ENCODE measurements around the gene PRIM2. TPM values are rescaled to one million over a fixed set of nuclear protein-coding genes. Genes with fewer than 3 reads are reported as not detected.
A peak's percentile ranks its signal among the peaks of the same experiment; 100 is the strongest.
"Not testable (repeated sequence)": the region's sequence is repeated elsewhere in the genome, so short reads cannot be mapped to it uniquely, and the experiment has no call there.

PRIM2 gene
- 10 to 100 TPM; 11.0 to 16.2 (median 13.3) TPM for total RNA-seq

- TF ChIP-seq POLR2A (IDR thresholded peaks at IDR 0.05) (peak in 1 of 2 donors; percentile 75), CTCF (IDR thresholded peaks at IDR 0.05) (no peak)
- peaks cover 0 to 4% of the 10 kb centered on the region in 2 donors for H3K36me3 ChIP-seq
- no peaks in the 10 kb centered on the region for H3K9me3 ChIP-seq
- peak; percentile 87 to 89 for DNase-seq
- no peaks in the 10 kb centered on the region for H3K27me3 ChIP-seq
- H3K27ac ChIP-seq = peak within 1 kb of the TSS in 2 of 3 donors; percentile 62 to 71
- H3K4me1 ChIP-seq = peaks cover 5 to 17% of the 10 kb centered on the region in 2 donors
- intact Hi-C loops (cut with DNase I) = loop anchor here (5.0 to 10.0 kb wide), 3 partner anchors 93 to 415 kb away; partner anchors contain the start of genes BAG2 and RAB23
- peak within 1 kb of the TSS; percentile 1 to 73 (median 42) for H3K4me3 ChIP-seq (replicated peaks in 1 of 3)
- 1% methylated on average over 27 of the region's 27 CpGs for WGBS, 2 donors
These were observed at the start of gene PRIM2 for GRCh38 chr6:57317060-57317943. Gene PRIM2 (plus strand): TSS chr6:57317630. CDS start chr6:57318446, 816 bp downstream.

- peak overlapping the region in 2 of 3 donors; percentile 45 to 59 for H3K27ac ChIP-seq
- no peak for TF ChIP-seq POLR2A (IDR thresholded peaks at IDR 0.05)
- TF ChIP-seq CTCF (IDR thresholded peaks at IDR 0.05) = no peak
- intact Hi-C loops (cut with DNase I) = no loop called here
These were observed 49.2 kb upstream of the PRIM2 start for GRCh38 chr6:57268294-57268640.

GRCh38 chr6:57274113-57274824, 43.2 kb upstream of the PRIM2 start:
- 93 to 96% methylated on average over 13 to 15 of the region's 17 CpGs for WGBS, 2 donors
- H3K9me3 ChIP-seq; H3K27ac ChIP-seq; DNase-seq; H3K4me3 ChIP-seq (replicated peaks in 1 of 3); H3K4me1 ChIP-seq; H3K27me3 ChIP-seq; H3K36me3 ChIP-seq; intact Hi-C loops (cut with DNase I): not testable (repeated sequence)

More at GRCh38 chr6:57268294-57268640, 49.2 kb upstream of the PRIM2 start:
- H3K27me3 ChIP-seq = no peaks in the 10 kb centered on the region
- no peaks in the 10 kb centered on the region for H3K9me3 ChIP-seq
- peaks cover under 1 to 7% of the 10 kb centered on the region in 2 donors for H3K4me1 ChIP-seq
- H3K36me3 ChIP-seq = no peaks in the 10 kb centered on the region
- H3K4me3 ChIP-seq (replicated peaks in 1 of 3) = no peak overlapping the region
- DNase-seq = no peak

GRCh38 chr6:57275384-57275783, 42.0 kb upstream of the PRIM2 start:
- intact Hi-C loops (cut with DNase I) = no loop called here
- WGBS, 2 donors = 75 to 81% methylated on average over 3 of the region's 3 CpGs
- no peaks in the 10 kb centered on the region for H3K4me1 ChIP-seq
- DNase-seq = no peak
- no peaks in the 10 kb centered on the region for H3K9me3 ChIP-seq
- no peak for TF ChIP-seq POLR2A (IDR thresholded peaks at IDR 0.05)
- H3K36me3 ChIP-seq = no peaks in the 10 kb centered on the region
- H3K27me3 ChIP-seq = no peaks in the 10 kb centered on the region
- H3K27ac ChIP-seq = no peak overlapping the region
- no peak overlapping the region for H3K4me3 ChIP-seq (replicated peaks in 1 of 3)

GRCh38 chr6:57276946-57277345, 40.5 kb upstream of the PRIM2 start:
- DNase-seq = no peak
- Histone ChIP-seq H3K4me3 (replicated peaks in 1 of 3) (no peak overlapping the region), H3K27me3 (no peaks in the 10 kb centered on the region), H3K36me3 (no peaks in the 10 kb centered on the region), H3K27ac (no peak overlapping the region), H3K4me1 (no peaks in the 10 kb centered on the region), H3K9me3 (no peaks in the 10 kb centered on the region)
- no peak for TF ChIP-seq POLR2A (IDR thresholded peaks at IDR 0.05)
- TF ChIP-seq CTCF (IDR thresholded peaks at IDR 0.05) = no peak
- intact Hi-C loops (cut with DNase I) = no loop called here

GRCh38 chr6:57278570-57278969, 38.9 kb upstream of the PRIM2 start:
- H3K27ac ChIP-seq = no peak overlapping the region
- WGBS, 2 donors = 91 to 93% methylated on average over 2 of the region's 2 CpGs

More at GRCh38 chr6:57278570-57278969, 38.9 kb upstream of the PRIM2 start:
- intact Hi-C loops (cut with DNase I) = no loop called here
- H3K9me3 ChIP-seq = no peaks in the 10 kb centered on the region
- H3K36me3 ChIP-seq = no peaks in the 10 kb centered on the region
- H3K27me3 ChIP-seq = no peaks in the 10 kb centered on the region
- no peak for DNase-seq
- TF ChIP-seq POLR2A (IDR thresholded peaks at IDR 0.05) (no peak), CTCF (IDR thresholded peaks at IDR 0.05) (no peak)
- no peaks in the 10 kb centered on the region for H3K4me1 ChIP-seq
- no peak overlapping the region for H3K4me3 ChIP-seq (replicated peaks in 1 of 3)

All from thyroid gland (tissue), 4 donors.